ELF-1 (cell line): ENCODE data around the gene ZNF326.

Source experiments
- DNase-seq: peaks from one replicate; pipeline ENCODE4 v3.0.0-alpha.2; 2016; ENCODE audit warnings: low read depth, low spot score

The ZNF326 gene

GRCh38 chr1:89994805-89995597 lies at the start of gene ZNF326:
Gene ZNF326 (plus strand): TSS chr1:89995110. CDS start chr1:89995258, 148 bp downstream.
- peak; percentile 98 for DNase-seq

- no peak for DNase-seq
Observed at GRCh38 chr1:89945852-89946476, 48.9 kb upstream of the ZNF326 start.

- no peak for DNase-seq
Observed at GRCh38 chr1:89946532-89946931, 48.4 kb upstream of the ZNF326 start.

- no peak for DNase-seq
Observed at GRCh38 chr1:89948722-89949345, 46.1 kb upstream of the ZNF326 start.

GRCh38 chr1:89949991-89950624 lies 44.8 kb upstream of the ZNF326 start:
- DNase-seq: peak; percentile 67

GRCh38 chr1:89950703-89951102 lies 44.2 kb upstream of the ZNF326 start:
- no peak for DNase-seq

GRCh38 chr1:89951766-89952604 lies 42.9 kb upstream of the ZNF326 start:
- no peak for DNase-seq

- DNase-seq: no peak
Observed at GRCh38 chr1:89952605-89953130, 42.2 kb upstream of the ZNF326 start.

- peak; percentile 78 for DNase-seq
Observed at GRCh38 chr1:89953131-89953626, 41.7 kb upstream of the ZNF326 start.

GRCh38 chr1:89953929-89954328 lies 41.0 kb upstream of the ZNF326 start:
- no peak for DNase-seq

GRCh38 chr1:89954401-89954800 lies 40.5 kb upstream of the ZNF326 start:
- peak; percentile 76 for DNase-seq

GRCh38 chr1:89955311-89956205 lies 39.4 kb upstream of the ZNF326 start:
- DNase-seq: peak; percentile 69

GRCh38 chr1:89957107-89957506 lies 37.8 kb upstream of the ZNF326 start:
- no peak for DNase-seq

- DNase-seq: no peak
Observed at GRCh38 chr1:89958851-89959654, 35.9 kb upstream of the ZNF326 start.

- peak; percentile 40 for DNase-seq
Observed at GRCh38 chr1:89959719-89960118, 35.2 kb upstream of the ZNF326 start.

- DNase-seq: no peak
Observed at GRCh38 chr1:89962024-89962741, 32.7 kb upstream of the ZNF326 start.

GRCh38 chr1:89962742-89963075 lies 32.2 kb upstream of the ZNF326 start:
- no peak for DNase-seq

- DNase-seq: no peak
Observed at GRCh38 chr1:89965193-89965768, 29.6 kb upstream of the ZNF326 start.
